Tongue (tissue), 2 donors: ENCODE data around the gene SEMA4C. TPM values are rescaled to one million over a fixed set of nuclear protein-coding genes. Genes with fewer than 3 reads are reported as not detected.

Experiments used
- DNase-seq: peaks from one replicate; pipeline ENCODE4 v3.0.0-alpha.2; 2015
- total RNA-seq: library from RNA; depleted of rRNA; stranded (reverse); fragments of >200 nt; gene quantifications from one replicate; pipeline ENCODE4 v1.2.3, GENCODE V29; 2014

The SEMA4C gene, protein sequence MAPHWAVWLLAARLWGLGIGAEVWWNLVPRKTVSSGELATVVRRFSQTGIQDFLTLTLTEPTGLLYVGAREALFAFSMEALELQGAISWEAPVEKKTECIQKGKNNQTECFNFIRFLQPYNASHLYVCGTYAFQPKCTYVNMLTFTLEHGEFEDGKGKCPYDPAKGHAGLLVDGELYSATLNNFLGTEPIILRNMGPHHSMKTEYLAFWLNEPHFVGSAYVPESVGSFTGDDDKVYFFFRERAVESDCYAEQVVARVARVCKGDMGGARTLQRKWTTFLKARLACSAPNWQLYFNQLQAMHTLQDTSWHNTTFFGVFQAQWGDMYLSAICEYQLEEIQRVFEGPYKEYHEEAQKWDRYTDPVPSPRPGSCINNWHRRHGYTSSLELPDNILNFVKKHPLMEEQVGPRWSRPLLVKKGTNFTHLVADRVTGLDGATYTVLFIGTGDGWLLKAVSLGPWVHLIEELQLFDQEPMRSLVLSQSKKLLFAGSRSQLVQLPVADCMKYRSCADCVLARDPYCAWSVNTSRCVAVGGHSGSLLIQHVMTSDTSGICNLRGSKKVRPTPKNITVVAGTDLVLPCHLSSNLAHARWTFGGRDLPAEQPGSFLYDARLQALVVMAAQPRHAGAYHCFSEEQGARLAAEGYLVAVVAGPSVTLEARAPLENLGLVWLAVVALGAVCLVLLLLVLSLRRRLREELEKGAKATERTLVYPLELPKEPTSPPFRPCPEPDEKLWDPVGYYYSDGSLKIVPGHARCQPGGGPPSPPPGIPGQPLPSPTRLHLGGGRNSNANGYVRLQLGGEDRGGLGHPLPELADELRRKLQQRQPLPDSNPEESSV
- total RNA-seq, result 52.2 TPM

DNA sequence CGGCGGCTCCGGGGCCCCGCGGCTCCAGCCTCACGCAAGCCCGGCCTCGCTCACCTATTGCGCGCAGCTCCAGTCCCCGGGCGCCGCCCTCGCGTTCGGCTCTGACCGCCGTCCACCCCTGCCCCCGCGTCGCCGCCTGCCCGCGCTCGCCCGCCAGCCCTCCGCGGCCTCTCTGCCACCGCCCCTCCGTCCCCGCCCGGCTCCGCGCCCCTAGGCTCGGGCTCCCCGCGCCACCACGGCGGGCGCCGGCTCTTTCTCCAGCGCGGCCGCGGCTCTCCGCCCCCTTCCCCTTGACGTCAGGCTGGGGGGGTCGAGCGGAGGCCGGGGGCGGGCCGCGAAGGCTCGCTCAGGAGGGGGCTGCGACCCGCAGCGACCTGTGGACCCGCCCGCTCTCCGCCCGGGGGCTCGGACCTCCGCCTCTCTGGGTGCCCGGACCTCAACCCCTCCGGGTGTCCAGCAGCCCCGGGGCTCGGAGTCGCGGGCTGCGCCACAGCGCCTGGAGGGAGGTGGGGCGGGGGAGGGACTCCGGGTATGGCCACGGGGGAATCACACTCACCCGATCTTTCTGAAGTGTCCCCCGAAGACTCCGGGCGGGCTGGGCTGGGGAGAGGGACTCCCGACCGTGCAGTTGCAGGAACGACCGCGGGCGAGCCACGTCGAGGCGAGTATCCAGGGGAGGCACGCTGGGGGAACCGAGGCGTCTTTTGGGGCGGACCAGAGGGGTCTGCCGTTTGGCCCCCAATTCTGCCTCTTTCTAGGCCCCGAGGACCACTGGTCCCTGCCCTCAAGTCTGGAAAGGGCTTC is at the start of gene SEMA4C:
Gene SEMA4C, minus strand, starts transcription at position 259 of the 804 bp plus-strand sequence. CDS start 2,194 bp downstream, outside the sequence.
- peak; percentile 77 for DNase-seq

DNA sequence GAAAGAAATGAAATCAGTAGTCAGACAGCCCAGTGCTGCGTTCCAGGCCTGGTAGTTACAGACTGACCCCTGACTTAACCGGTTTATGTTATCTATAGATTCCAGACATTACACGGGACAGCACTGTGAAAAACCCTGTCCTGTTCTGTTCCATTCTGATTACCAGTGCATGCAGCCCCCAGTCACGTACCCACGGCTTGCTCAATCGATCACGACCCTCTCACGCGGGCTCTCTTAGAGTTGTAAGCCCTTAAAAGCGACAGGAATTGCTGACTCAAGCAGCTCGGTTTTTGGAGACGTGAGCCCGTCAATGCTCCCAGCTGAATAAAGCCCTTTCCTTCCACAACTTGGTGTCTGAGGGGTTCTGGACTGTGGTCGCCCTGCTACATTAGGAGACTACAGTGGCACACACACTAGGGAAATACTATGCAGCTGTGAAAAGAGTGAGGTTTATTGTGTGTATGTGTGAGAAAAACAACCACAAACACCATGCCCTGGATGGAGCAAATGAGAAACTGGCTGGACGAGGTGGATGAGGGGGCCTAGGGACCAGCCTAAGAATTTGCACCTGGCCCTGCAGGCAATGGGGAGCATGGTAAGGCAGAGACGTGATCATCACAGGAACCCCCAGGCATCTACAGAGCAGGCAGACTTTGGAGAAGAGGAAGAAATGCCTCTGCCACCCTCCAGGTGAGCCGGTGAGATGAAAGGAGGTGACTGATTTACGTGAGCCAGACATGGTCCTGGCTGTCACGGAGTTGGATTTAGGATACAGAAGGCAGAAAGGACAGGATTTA is 49.1 kb upstream of the SEMA4C start:
- no peak for DNase-seq

DNA sequence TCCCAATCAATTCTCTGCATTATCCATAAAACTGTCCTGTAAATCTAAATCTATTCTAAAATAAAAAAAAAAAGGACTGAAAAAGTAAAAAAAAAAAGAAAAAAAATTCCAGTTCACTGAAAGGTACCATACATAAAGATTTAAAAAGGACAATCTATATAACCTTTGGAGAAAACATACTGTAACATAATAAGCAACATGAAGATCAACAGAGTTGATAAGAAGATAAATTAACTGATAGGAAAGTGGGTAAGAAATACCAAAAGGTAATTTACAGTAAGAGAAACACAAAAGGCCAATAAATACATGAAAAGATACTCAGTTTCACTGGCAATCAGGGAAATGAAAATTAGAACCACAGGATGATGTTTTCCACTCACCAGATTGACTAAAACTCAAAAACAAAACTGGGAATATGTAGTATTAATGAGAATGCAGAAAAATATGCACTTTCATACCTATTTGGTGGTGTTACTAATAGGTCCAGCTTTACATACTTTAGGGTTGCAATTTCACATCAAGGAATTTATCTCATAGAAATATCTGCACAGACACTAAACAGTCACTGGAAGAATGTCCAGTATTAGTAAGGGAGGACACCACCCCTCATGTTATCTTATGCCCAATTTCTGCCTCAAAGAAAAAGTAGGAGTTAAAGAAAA is 48.3 kb upstream of the SEMA4C start:
- no peak for DNase-seq

DNA sequence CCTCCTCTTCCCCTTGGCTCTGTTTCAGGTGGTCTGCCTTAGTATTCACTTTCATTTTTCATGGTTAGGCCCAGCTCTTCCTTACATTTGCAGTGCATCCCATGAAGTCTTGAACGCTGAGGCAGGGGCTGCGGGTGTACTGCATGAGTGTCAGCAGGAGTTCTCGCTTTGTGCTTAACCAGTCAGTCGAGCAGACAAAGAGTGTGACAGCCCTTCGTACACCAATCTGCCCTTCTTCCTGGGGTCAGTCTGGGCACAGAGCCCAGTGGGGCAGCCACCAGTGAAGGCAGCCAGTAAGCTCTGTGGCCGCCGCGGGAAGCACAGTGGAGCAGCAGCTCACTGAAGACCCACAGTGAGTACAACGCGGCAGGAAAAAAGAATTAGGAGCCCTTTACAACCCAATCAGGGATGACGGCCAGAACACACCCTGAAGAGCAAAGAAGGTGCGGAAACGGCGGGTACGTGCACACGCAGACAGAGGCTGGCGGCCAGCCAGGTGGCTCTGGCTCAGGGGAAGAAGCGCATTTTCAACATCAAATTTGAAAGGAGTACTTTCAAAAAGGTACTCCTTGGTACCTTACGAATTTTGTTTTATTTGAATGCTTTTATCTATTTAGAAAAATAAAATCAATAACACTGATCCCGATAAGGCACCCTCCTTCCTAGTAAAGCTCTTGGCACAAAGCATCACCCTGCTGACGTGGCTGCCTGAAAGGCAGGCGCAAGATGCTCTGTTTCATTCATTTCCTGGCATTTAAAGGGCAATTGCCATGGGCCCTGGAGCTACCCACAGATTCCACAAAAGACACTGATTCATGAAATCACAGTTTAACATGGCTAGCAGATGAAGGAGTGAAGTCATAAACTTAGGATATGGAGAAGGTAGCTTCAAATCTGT is 47.0 kb upstream of the SEMA4C start:
- DNase-seq, result no peak

DNA sequence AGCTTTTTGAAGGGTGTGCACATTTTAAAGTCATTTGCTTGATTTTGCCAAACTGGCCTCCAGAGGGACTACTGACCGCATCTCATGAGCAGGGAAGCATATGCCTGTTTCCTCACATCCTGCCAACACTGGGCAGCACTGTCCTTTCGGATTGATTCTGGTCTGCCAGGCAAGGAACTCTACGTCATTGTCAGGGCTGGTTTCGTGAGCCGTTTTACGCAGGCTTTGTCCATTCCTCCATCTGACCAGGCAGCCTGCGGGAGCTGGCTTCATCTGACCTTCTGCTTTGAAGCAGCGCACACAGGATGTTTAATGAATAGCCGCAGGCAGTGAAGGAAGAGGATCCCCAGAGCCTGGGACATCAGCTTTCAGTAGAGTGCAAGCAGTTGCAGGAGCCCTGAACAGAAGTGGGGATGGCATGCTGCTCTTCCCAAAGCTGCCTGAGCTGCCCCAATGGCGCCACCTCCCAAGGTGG is 46.3 kb upstream of the SEMA4C start:
- DNase-seq, result no peak

DNA sequence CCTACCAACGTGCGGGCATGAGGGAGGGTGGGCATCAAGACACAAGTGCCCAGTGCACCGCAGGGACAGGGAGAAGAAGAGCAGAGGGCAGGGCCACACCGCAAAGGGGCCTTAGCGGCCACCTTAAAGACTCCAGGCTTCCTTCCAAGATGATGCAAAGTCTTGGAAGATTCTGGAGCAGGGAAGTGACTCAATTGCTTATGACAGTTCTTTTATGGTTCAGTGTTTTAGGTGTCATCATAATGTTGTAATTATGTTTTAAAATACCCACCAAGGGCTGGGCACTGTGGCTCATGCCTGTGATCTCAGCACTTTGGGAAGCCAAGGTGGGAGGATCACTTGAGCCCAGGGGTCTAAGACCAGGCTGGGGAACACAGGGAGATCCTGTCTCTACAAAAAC is 44.5 kb upstream of the SEMA4C start:
- no peak for DNase-seq

DNA sequence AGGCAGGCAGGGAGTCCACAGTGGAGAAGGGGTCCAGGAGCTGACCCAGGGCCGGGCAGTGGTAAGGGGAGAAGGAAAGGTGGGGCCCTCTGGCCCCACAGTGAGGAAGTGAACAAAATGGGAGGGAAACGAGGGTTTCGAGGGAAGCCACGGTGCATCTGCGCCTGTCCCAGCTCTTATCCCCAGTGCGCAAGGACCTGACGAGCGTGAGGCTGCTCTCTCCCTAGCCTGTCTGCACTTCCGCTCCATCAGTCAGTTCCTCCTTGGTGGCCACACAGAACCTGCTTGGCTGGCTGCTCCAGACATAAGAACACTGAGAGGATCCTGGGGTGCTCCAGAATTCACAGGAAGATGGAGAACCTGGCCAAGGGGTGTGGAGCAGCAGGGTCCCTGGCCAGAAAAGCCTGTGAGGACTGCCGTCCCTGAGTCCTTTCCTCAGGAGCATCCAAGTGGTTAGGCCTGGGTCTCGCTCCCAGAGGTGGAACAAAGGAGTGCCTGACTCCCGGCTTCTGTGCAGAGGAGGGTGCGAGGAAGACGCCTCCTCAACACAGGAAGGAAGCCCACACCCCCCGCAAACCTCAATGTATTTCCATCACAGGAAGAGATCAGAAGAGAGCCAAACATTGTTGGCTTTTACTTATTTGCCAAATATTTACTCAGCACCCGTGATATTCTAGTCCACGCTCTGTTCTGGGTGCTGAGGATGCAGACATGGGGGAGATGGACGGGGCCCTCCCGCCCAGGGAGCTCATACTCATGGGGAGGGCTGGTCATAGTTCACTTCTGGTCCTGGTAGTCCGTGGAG is 43.7 kb upstream of the SEMA4C start:
- no peak for DNase-seq

- DNase-seq, result no peak
Observed at GRCh38 chr2:96913117-96913397, 43.2 kb upstream of the SEMA4C start.

DNA sequence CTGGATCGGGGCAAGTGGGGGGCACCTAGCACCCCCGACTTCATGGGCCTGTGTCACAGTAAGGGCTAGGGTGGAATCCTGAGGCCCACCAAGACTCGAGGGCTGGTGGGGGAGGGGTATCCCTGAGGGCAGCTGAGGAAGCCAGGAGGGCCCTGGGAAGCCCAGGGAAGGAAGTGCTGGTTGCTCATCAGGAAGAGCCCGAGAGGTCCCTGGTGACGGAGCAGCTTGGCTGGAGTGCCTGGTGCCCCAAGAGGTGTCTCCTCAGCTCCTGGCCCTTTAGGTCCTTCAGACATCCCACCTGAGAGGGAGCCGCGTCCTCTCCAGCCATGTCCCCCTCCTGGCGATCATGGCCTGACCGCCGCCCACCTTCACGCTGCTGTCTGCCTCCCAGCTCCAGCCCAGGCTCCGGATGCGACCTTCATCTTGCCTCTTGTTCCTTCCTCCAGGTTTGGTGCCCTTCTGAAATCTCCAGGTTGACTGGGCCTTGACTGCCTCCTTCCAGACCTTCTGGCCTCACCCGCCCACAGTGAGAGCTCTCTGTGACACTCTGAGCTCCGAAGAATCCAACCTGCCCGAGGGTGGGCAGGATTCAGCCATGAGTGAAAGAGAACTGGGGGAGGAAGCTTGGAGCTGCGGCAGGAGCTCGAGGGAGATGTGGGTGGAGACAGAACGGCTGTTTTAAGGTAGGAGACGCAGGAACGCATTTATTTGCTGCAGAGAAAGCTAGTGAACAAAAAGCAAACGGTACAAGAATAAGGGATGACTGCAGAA is 42.7 kb upstream of the SEMA4C start:
- DNase-seq, result no peak

- peak; percentile 50 for DNase-seq
Observed at GRCh38 chr2:96909611-96910021, 39.7 kb upstream of the SEMA4C start.

DNA sequence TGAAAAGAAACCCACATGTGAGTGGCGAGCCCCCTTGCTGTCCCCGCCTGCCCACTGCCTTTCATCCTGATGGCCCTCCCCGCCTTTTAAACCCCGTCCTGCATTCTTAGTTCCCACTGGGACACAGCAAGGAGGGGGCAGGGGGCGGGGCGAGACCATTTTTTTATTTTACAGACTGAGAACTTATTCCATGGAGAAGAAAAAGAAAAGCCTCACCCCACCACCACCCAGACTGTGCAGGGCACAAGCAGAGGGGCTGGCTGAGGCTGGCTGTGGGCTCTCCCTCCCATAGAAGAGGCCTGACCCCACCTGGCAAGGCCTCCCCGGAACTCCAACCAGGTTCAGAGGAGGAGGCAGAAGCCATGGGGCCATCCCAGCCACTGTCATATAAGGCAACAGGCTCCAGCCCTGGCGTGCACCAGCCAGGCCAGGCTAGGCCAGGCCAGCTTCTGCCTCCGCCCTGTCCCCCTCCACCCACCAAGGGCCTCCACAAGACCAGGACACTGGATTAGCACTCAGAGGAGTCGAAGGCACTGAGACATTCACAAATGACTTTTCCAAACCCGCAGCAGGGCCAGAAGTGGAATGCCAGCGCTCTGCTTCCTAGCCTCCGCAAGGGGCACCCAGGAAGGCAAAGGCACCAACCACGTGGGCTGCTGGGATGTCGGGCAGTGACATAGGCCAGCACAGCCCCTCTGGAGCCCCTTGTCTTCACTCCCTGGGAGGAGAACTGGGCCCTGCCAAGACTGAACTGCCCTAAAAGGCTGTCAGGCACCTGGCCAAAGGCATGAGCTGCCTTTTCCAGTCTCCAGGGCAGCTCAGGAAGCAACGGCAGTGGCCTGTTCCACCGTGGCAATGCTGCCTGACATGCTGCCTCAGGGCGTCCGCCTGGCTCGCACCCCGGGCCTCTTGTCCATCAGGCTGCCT is 37.5 kb upstream of the SEMA4C start:
- DNase-seq, result peak; percentile 91

GRCh38 chr2:96906729-96907114 is 36.8 kb upstream of the SEMA4C start:
- DNase-seq, result peak; percentile 93

GRCh38 chr2:96903815-96904214 is 33.9 kb upstream of the SEMA4C start:
- DNase-seq, result no peak

GRCh38 chr2:96903318-96903717 is 33.4 kb upstream of the SEMA4C start:
- DNase-seq, result no peak

DNA sequence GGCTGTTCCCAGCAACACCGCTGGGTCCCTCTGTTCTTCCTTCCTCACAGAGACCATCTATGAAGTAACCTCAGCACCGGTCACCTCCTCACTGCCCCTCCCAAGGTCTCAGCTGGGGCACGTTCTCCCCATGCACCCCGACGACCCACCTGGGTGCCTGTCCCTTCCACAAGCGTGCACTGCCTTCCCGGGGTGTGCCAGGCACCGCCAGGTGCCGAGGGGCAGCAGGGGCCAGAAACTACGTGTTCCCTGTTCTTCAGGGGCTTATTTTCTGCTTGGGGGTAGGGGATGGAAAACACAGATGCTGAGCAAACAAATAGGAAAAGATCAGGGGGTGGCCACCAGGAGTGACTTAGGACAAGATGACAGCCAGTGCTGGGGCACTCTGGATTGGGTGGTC is 30.4 kb upstream of the SEMA4C start:
- DNase-seq, result no peak

DNA sequence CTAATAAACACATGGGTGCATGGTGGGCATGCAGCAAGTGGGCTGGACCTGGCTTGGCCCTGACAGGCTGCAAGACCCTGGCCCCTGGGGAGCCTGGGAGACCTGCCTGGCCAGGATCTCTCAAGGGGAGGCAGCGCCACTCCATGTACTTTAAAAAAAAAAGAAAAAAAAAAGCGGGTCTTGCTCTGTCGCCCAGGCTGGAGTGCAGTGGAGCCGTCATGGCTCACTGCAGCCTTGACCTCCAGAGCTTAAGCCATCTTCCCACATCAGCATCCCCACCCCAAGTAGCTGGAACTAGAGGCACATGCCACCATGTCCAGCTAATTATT is 29.5 kb upstream of the SEMA4C start:
- DNase-seq, result no peak

- DNase-seq, result peak; percentile 63
Observed at GRCh38 chr2:96898641-96899412, 28.9 kb upstream of the SEMA4C start.
